ENCODE results near the gene SLC39A11.

GRCh38 chr17:72872396-72872795, 220.1 kb downstream of the SLC39A11 start:
- TF ChIP-seq POLR2A (IDR thresholded peaks at IDR 0.05; ENCODE audit: low read depth, low read length) (no peak), POLR2AphosphoS5 (IDR thresholded peaks at IDR 0.05; ENCODE audit: low read depth, low read length) (no peak), SPI1 (IDR thresholded peaks at IDR 0.05; ENCODE audit: low read depth, low read length) (no peak), TAF1 (IDR thresholded peaks at IDR 0.05; ENCODE audit: low read depth, low read length) (no peak), PAX5 (IDR thresholded peaks at IDR 0.05; ENCODE audit: insufficient read depth, low read length, severe bottlenecking) (no peak)

All from GM12891 (cell line).